Osteoblast (primary cell): Measurements from ENCODE around the gene AIMP2. TPM values are rescaled to one million over a fixed set of nuclear protein-coding genes. Genes with fewer than 3 reads are reported as not detected.

Experiments used
- DNase-seq: peaks from one replicate; pipeline ENCODE4 v3.0.0; 2011; ENCODE audit warnings: low spot score, mixed read lengths; ENCODE audit not compliant: insufficient read length; ENCODE audit errors: missing footprints
- H2AFZ ChIP-seq: 2 replicates; pipeline ENCODE4 v1.6.0; 2011; ENCODE audit warnings: mild to moderate bottlenecking, low read length
- H3K27ac ChIP-seq: 2 replicates; pipeline ENCODE4 v1.5.1; 2011; ENCODE audit warnings: mild to moderate bottlenecking, low read depth, low read length, moderate library complexity
- H3K27me3 ChIP-seq: 2 replicates; pipeline ENCODE4 v1.6.0; 2012; ENCODE audit warnings: mild to moderate bottlenecking, control low read depth, inconsistent platforms, low read length, moderate library complexity; ENCODE audit not compliant: insufficient read depth
- H3K36me3 ChIP-seq: 2 replicates; pipeline ENCODE4 v1.5.1; 2011; ENCODE audit warnings: mild to moderate bottlenecking, low read length, control low read depth, moderate library complexity; ENCODE audit not compliant: insufficient read depth
- H3K4me1 ChIP-seq: 2 replicates; pipeline ENCODE4 v1.5.1; 2011; ENCODE audit warnings: mild to moderate bottlenecking, low read length, control low read depth, moderate library complexity; ENCODE audit not compliant: insufficient read depth
- H3K4me2 ChIP-seq: 2 replicates; pipeline ENCODE4 v1.6.0; 2011; ENCODE audit warnings: mild to moderate bottlenecking, low read length; ENCODE audit not compliant: insufficient read depth
- H3K4me3 ChIP-seq: fragments of 200-600 bp; sonication (generic); 3 replicates; pipeline ENCODE4 v1.5.1; 2012; ENCODE audit warnings: mild to moderate bottlenecking, low read length, inconsistent platforms; ENCODE audit not compliant: insufficient read depth
- H3K79me2 ChIP-seq: 2 replicates; pipeline ENCODE4 v1.6.0; 2012; ENCODE audit warnings: mild to moderate bottlenecking, low read length, control low read depth, inconsistent platforms; ENCODE audit not compliant: insufficient read depth
- H3K9me3 ChIP-seq: 2 replicates; pipeline ENCODE4 v1.5.1; 2011; ENCODE audit warnings: low read depth, low read length, control low read depth
- H4K20me1 ChIP-seq: 2 replicates; pipeline ENCODE4 v1.6.0; 2012; ENCODE audit warnings: mild to moderate bottlenecking, low read length, control low read depth; ENCODE audit not compliant: insufficient read depth
- CTCF ChIP-seq: IDR thresholded peaks from 2 replicates; pipeline ENCODE4 v1.5.1; 2011; ENCODE audit warnings: mild to moderate bottlenecking, low read depth, low read length, moderate library complexity; ENCODE audit errors: extremely low read depth
- total RNA-seq: library from RNA; depleted of rRNA; stranded (reverse); fragments of >200 nt; gene quantifications from 2 replicates; pipeline ENCODE4 v1.2.3, GENCODE V29; 2012

The AIMP2 gene
- total RNA-seq, 1 donor, result 61.5 TPM

- H3K36me3 ChIP-seq, result peaks cover 15% of the 10 kb centered on the region
- DNase-seq, result peak; percentile 53
- TF ChIP-seq CTCF, result no peak
- H3K4me1 ChIP-seq, result peaks cover 42% of the 10 kb centered on the region
- peaks cover 68% of the 10 kb centered on the region for H3K79me2 ChIP-seq
- H3K4me3 ChIP-seq, result no peak overlapping the region
- peak overlapping the region; percentile 54 for H3K27ac ChIP-seq
- no peak overlapping the region for H2AFZ ChIP-seq
- H4K20me1 ChIP-seq, result no peaks in the 10 kb centered on the region
- no peaks in the 10 kb centered on the region for H3K27me3 ChIP-seq
- no peaks in the 10 kb centered on the region for H3K9me3 ChIP-seq
- no peak overlapping the region for H3K4me2 ChIP-seq
Observed at GRCh38 chr7:6012355-6013104, 3.5 kb downstream of the AIMP2 start.

GRCh38 chr7:6015917-6016652 lies 7.0 kb downstream of the AIMP2 start:
- peaks cover 33% of the 10 kb centered on the region for H3K36me3 ChIP-seq
- peak overlapping the region; percentile 48 for H3K4me3 ChIP-seq

GRCh38 chr7:6016653-6016966 lies 7.5 kb downstream of the AIMP2 start:
- H3K36me3 ChIP-seq, result peaks cover 34% of the 10 kb centered on the region
- H3K27ac ChIP-seq, result peak overlapping the region; percentile 84
- no peak for DNase-seq
- H3K4me1 ChIP-seq, result peaks cover 27% of the 10 kb centered on the region
- no peak overlapping the region for H2AFZ ChIP-seq
- peaks cover 40% of the 10 kb centered on the region for H3K79me2 ChIP-seq
- no peaks in the 10 kb centered on the region for H3K27me3 ChIP-seq
- H3K4me3 ChIP-seq, result no peak overlapping the region
- H3K4me2 ChIP-seq, result peak overlapping the region; percentile 69
- no peaks in the 10 kb centered on the region for H3K9me3 ChIP-seq
- no peak for TF ChIP-seq CTCF
- no peaks in the 10 kb centered on the region for H4K20me1 ChIP-seq

More at GRCh38 chr7:6015917-6016652, 7.0 kb downstream of the AIMP2 start:
- Histone ChIP-seq H3K27me3 (no peaks in the 10 kb centered on the region), H3K4me2 (peak overlapping the region; percentile 69), H4K20me1 (no peaks in the 10 kb centered on the region), H3K79me2 (peaks cover 45% of the 10 kb centered on the region), H2AFZ (peak overlapping the region; percentile 21), H3K27ac (peak overlapping the region; percentile 84), H3K9me3 (no peaks in the 10 kb centered on the region), H3K4me1 (peaks cover 28% of the 10 kb centered on the region)
- TF ChIP-seq CTCF, result no peak
- peak; percentile 87 for DNase-seq
